Stimulated activated CD4-positive, alpha-beta T cell treated with anti-CD3 and anti-CD28 coated beads, TNF-alpha, amount 100 ng/mL, for 1 hour (primary cell): ENCODE results near the gene KLB.
"Not testable (repeated sequence)": the region's sequence is repeated elsewhere in the genome, so short reads cannot be mapped to it uniquely, and the experiment has no call there.

Experiments used
- DNase-seq, 3 donors: peaks; one replicate each; pipeline ENCODE4 v3.0.0-alpha.2; 2020; ENCODE audit warnings: low read depth in 3 of 3, low spot score in 1 of 3

Gene KLB

GRCh38 chr4:39406763-39407583 is at the start of gene KLB:
Gene KLB, plus strand, starts transcription at chr4:39406930. Its CDS starts 20 bp downstream, at chr4:39406950.
- DNase-seq = no peak

GRCh38 chr4:39357002-39357401 is 49.7 kb upstream of the KLB start:
- DNase-seq = no peak

GRCh38 chr4:39360611-39361010 is 46.1 kb upstream of the KLB start:
- DNase-seq = not testable (repeated sequence)

GRCh38 chr4:39362827-39363226 is 43.9 kb upstream of the KLB start:
- DNase-seq = no peak

GRCh38 chr4:39363773-39364393 is 42.8 kb upstream of the KLB start:
- DNase-seq = no peak

- DNase-seq = no peak
Observed at GRCh38 chr4:39365360-39365759, 41.4 kb upstream of the KLB start.

- peak; percentile 77 to 93 (median 77) for DNase-seq
Observed at GRCh38 chr4:39365830-39366771, 40.6 kb upstream of the KLB start, which contains the start of gene RFC1. Gene RFC1, minus strand, starts transcription at chr4:39366362. Its CDS starts 121 bp downstream, at chr4:39366241.

GRCh38 chr4:39367166-39367565 is 39.6 kb upstream of the KLB start:
- DNase-seq = no peak

- DNase-seq = no peak
Observed at GRCh38 chr4:39369301-39369700, 37.4 kb upstream of the KLB start.

- not testable (repeated sequence) for DNase-seq
Observed at GRCh38 chr4:39371209-39371608, 35.5 kb upstream of the KLB start.

- DNase-seq = no peak
Observed at GRCh38 chr4:39375478-39375877, 31.3 kb upstream of the KLB start.

GRCh38 chr4:39383690-39384089 is 23.0 kb upstream of the KLB start:
- DNase-seq = no peak

GRCh38 chr4:39384563-39384962 is 22.2 kb upstream of the KLB start:
- no peak for DNase-seq

- DNase-seq = no peak
Observed at GRCh38 chr4:39390603-39391002, 16.1 kb upstream of the KLB start.

- no peak for DNase-seq
Observed at GRCh38 chr4:39394706-39395105, 12.0 kb upstream of the KLB start.

GRCh38 chr4:39401640-39402039 is 5.1 kb upstream of the KLB start:
- not testable (repeated sequence) for DNase-seq

- no peak for DNase-seq
Observed at GRCh38 chr4:39407584-39407885, 805 bp downstream of the KLB start.

GRCh38 chr4:39410415-39410814 is 3.7 kb downstream of the KLB start:
- no peak for DNase-seq

- not testable (repeated sequence) for DNase-seq
Observed at GRCh38 chr4:39411561-39411960, 4.8 kb downstream of the KLB start.

- no peak for DNase-seq
Observed at GRCh38 chr4:39415678-39416283, 9.1 kb downstream of the KLB start.

GRCh38 chr4:39422247-39422646 is 15.5 kb downstream of the KLB start:
- no peak for DNase-seq
